ENCODE data around the gene ADARB2.

GRCh38 chr10:1315178-1315577 lies 422.1 kb downstream of the ADARB2 start:
- TF ChIP-seq EZH2phosphoT487 (IDR thresholded peaks at IDR 0.05; ENCODE audit: insufficient read depth, low read depth) = no peak
- no peak for TF ChIP-seq EZH2 (IDR thresholded peaks at IDR 0.05; ENCODE audit: insufficient read depth, poor library complexity, severe bottlenecking)
